Esophagus squamous epithelium (tissue), 5 donors: ENCODE measurements around the gene OSBPL10. TPM values are rescaled to one million over a fixed set of nuclear protein-coding genes. Genes with fewer than 3 reads are reported as not detected.

ENCODE experiments used
- DNase-seq: peaks from one replicate; lab custom pipeline; 2025; lab: John Stamatoyannopoulos, UW
- H3K27ac ChIP-seq, 4 donors: fragments of 200-600 bp; sonication (generic); one replicate each; pipeline ENCODE4 v1.5.1; 2016 to 2019; ENCODE audit warnings: mild to moderate bottlenecking in 1 of 4
- H3K27me3 ChIP-seq, 4 donors: fragments of 200-600 bp; sonication (generic); 1 replicate in 3 of 4; 2 replicates in 1 of 4; pipeline versions ENCODE4 v1.5.1 to v1.6.0; 2017 to 2021; ENCODE audit warnings: antibody characterized with exemption in 1 of 4
- H3K36me3 ChIP-seq, 3 donors: fragments of 200-600 bp; sonication (generic); one replicate each; pipeline ENCODE4 v1.5.1; 2016 to 2019
- H3K4me1 ChIP-seq, 3 donors: fragments of 200-600 bp; sonication (generic); one replicate each; pipeline ENCODE4 v1.5.1; 2017 to 2019
- H3K4me3 ChIP-seq, 4 donors: fragments of 200-600 bp; sonication (generic); 1 replicate in 3 of 4; 2 replicates in 1 of 4; pipeline ENCODE4 v1.5.1; 2016 to 2019; ENCODE audit warnings: mild to moderate bottlenecking in 2 of 4, moderate library complexity in 1 of 4
- H3K9me3 ChIP-seq, 3 donors: fragments of 200-600 bp; sonication (generic); one replicate each; pipeline ENCODE4 v1.5.1; 2016 to 2019
- POLR2A ChIP-seq, 4 donors: fragments of 450-650 bp; IDR thresholded peaks; one replicate each; pipeline ENCODE4 v1.6.1; 2017; ENCODE audit warnings: antibody characterized with exemption in 4 of 4, mild to moderate bottlenecking in 4 of 4, moderate library complexity in 3 of 4
- WGBS, 2 donors: methylation state at CpG; one replicate each; pipeline ENCODE4 v1.1.5; 2018; 5-methylcytosine and 5-hydroxymethylcytosine counted together
- intact Hi-C: fragments of 100-400 bp; cut with DNase I; formaldehyde crosslinking; loops from one replicate; pipeline ENCODE4 v1.15.0; 2022
- total RNA-seq, 4 donors: library from RNA; depleted of rRNA; stranded (reverse); fragments of >200 nt; gene quantifications; one replicate each; pipeline ENCODE4 v1.1.0, GENCODE V29; 2016
- TF ChIP-seq, protein P1 (sequence below), 6 experiments: fragments of 450-650 bp in 4 of 6; fragments of 200-600 bp in 2 of 6; sonication (generic) in 2 of 6; IDR thresholded peaks; one replicate each; pipeline ENCODE4 v1.5.1; 2016 to 2019; ENCODE audit warnings: antibody characterized with exemption in 6 of 6, mild to moderate bottlenecking in 4 of 6, moderate library complexity in 4 of 6
- donor health status: DM: yes; HTN: yes; CAD: no.

OSBPL10 gene
- total RNA-seq, 4 donors from 2014 or later = 13.8 to 65.3 (median 41.0) TPM

DNA sequence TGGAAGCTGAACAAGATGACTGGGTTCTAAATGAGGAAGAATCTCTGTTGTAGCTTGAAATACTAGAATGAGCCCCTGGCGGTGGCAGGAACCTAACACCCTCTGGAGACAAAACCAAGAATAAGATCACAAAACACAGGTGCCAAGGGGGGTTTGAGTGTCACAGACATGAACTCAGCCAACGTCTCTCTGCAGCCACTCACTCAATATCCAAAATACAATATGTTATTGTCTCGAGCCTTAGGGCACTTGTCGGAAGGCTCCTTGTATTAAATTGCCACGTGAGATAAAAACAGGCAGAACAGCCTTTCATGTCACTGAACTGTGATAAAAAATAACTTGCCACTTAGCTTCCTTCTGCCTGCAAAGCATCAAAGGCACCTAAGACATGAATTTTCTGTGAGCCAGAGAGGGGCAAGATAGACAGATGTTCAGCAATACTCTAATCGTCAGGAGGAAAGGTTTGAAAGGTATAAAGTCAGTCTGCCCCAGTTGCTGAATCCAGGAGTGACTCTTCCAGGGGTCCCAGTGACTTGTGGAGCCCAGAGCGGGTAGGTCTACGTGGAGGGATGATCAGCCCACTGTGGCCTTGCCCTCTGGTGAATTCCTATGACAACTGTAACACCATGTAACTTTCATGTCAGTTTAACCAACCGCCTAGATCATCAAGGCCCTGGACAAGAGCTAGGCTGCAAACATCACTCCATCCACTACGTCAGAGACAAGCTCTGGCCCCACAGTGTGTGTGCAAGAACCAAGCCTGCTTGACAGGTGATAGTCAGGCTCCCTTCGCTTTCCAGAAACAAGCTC, 165.2 kb downstream of the OSBPL10 start:
- no peaks in the 10 kb centered on the region for H3K27me3 ChIP-seq
- peaks cover 0 to 11% (median 0%) of the 10 kb centered on the region in 3 donors for H3K36me3 ChIP-seq
- no peak overlapping the region for H3K4me3 ChIP-seq
- no peak for DNase-seq
- WGBS, 2 donors = 61 to 65% methylated on average over 8 to 10 of the region's 11 CpGs
- H3K9me3 ChIP-seq = no peaks in the 10 kb centered on the region
- H3K27ac ChIP-seq = no peak overlapping the region
- TF ChIP-seq POLR2A (IDR thresholded peaks at IDR 0.05) = no peak
- TF ChIP-seq, protein P1, sequence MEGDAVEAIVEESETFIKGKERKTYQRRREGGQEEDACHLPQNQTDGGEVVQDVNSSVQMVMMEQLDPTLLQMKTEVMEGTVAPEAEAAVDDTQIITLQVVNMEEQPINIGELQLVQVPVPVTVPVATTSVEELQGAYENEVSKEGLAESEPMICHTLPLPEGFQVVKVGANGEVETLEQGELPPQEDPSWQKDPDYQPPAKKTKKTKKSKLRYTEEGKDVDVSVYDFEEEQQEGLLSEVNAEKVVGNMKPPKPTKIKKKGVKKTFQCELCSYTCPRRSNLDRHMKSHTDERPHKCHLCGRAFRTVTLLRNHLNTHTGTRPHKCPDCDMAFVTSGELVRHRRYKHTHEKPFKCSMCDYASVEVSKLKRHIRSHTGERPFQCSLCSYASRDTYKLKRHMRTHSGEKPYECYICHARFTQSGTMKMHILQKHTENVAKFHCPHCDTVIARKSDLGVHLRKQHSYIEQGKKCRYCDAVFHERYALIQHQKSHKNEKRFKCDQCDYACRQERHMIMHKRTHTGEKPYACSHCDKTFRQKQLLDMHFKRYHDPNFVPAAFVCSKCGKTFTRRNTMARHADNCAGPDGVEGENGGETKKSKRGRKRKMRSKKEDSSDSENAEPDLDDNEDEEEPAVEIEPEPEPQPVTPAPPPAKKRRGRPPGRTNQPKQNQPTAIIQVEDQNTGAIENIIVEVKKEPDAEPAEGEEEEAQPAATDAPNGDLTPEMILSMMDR (IDR thresholded peaks at IDR 0.05) = no peak
- no peaks in the 10 kb centered on the region for H3K4me1 ChIP-seq
- intact Hi-C loops = no loop called here

DNA sequence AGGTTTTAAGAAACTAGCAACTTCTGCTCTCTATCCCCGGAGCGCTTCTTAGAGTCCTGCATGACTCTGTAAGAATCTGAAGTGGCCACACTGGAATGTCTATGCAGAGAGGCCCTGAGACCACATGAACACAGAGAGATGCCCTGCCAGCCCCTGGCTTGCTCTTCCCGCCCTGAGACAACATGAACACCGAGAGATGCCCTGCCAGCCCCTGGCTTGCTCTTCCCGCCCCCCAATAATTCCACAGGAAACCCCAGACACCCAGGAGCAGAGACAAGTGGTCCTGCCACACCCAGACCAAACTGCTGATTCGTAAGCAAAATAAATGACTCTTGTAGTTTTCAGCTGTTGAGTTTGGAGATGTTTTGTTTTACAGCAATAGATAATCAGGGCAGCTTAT, 166.1 kb downstream of the OSBPL10 start:
- intact Hi-C loops = no loop called here
- TF ChIP-seq POLR2A (IDR thresholded peaks at IDR 0.05) = no peak
- TF ChIP-seq, protein P1 (IDR thresholded peaks at IDR 0.05) = no peak
- Histone ChIP-seq H3K27ac (no peak overlapping the region), H3K4me1 (no peaks in the 10 kb centered on the region), H3K4me3 (no peak overlapping the region), H3K36me3 (peaks cover 0 to 11% (median 0%) of the 10 kb centered on the region in 3 donors), H3K27me3 (no peaks in the 10 kb centered on the region), H3K9me3 (no peaks in the 10 kb centered on the region)
- no peak for DNase-seq
- 89 to 96% methylated on average over 3 to 4 of the region's 6 CpGs for WGBS, 2 donors

DNA sequence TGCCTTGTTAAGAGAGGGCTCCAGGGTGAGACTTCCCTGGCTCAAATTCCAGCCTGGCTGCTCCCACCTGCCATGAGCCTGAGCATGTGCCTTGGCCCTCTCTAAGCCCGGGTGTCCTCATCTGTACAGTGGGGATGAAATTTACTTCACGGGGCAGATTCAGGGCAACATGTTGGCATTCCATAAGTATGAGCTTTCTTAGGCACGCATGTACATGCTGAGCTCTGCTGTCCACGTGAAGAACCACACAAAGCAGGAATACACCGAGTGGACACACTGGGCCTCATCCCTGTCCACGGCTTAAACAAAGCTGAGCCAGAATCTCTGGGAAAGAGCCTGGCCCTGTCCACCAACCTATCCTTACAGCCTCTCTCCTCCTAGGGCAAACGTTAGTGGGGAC, 167.4 kb downstream of the OSBPL10 start:
- no peak overlapping the region for H3K4me3 ChIP-seq
- no peak for DNase-seq
- H3K36me3 ChIP-seq = peaks cover 0 to 5% (median 0%) of the 10 kb centered on the region in 3 donors
- WGBS, 2 donors = 87 to 100% methylated on average over 2 to 7 of the region's 7 CpGs
- H3K4me1 ChIP-seq = no peaks in the 10 kb centered on the region
- TF ChIP-seq, protein P1 (IDR thresholded peaks at IDR 0.05) = no peak
- no peaks in the 10 kb centered on the region for H3K27me3 ChIP-seq
- H3K27ac ChIP-seq = no peak overlapping the region
- H3K9me3 ChIP-seq = no peaks in the 10 kb centered on the region
- intact Hi-C loops = no loop called here

DNA sequence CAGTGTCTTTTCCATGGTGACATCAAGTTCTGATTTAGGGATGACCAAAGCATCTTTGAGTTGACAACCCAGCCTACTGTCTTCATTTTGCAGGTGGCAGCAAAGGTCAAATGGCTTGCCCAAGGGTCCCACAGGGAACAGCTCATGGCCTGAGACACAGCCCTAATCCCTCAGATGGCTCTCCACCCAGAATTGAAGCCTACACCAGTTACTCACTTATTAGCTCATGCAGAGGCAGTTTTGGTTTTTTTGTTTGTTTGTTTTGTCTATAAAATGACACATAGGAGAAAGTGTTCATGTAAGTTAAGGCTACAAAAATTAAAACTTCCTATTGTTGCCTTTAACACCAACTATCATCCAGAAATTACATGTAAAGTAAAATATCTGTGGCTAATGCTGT, 167.9 kb downstream of the OSBPL10 start:
- DNase-seq = no peak
- TF ChIP-seq, protein P1 (IDR thresholded peaks at IDR 0.05) = no peak
- TF ChIP-seq POLR2A (IDR thresholded peaks at IDR 0.05) = no peak
- Histone ChIP-seq H3K27ac (no peak overlapping the region), H3K9me3 (no peaks in the 10 kb centered on the region), H3K4me1 (no peaks in the 10 kb centered on the region), H3K27me3 (no peaks in the 10 kb centered on the region), H3K4me3 (no peak overlapping the region), H3K36me3 (peaks cover 0 to 5% (median 0%) of the 10 kb centered on the region in 3 donors)
- intact Hi-C loops = no loop called here

DNA sequence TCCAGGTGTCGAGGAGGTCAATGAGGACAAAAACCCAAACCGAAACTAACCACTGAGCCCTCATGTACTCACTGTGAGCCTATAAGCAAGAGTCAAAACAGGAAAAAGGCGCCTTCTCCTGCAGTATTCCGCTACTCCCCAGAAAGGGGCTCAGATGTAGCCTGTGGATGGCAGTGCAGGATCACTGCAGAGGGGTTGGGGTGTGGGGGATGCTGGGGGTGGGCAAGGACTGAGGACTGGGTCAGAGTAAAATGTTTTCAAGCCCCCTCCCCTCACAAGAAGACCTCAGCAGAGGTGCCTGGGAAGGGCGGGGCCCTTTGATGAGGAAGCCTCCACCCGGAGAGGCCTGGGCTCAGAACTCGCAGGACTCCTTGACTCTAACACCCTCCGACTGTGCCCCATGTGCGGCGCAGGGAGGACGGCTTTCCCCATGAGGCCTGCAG, 170.1 kb downstream of the OSBPL10 start:
- Histone ChIP-seq H3K36me3 (no peaks in the 10 kb centered on the region), H3K27me3 (no peaks in the 10 kb centered on the region), H3K4me3 (no peak overlapping the region), H3K9me3 (no peaks in the 10 kb centered on the region), H3K27ac (no peak overlapping the region), H3K4me1 (no peaks in the 10 kb centered on the region)
- intact Hi-C loops = no loop called here
- WGBS, 2 donors = 94 to 97% methylated on average over 3 to 7 of the region's 11 CpGs
- no peak for DNase-seq
- TF ChIP-seq, protein P1 (IDR thresholded peaks at IDR 0.05) = no peak
- TF ChIP-seq POLR2A (IDR thresholded peaks at IDR 0.05) = no peak
